HepG2 (cell line): Measurements from ENCODE around the gene MMP19. TPM values are rescaled to one million over a fixed set of nuclear protein-coding genes. Genes with fewer than 3 reads are reported as not detected.

Experiments used
- ATAC-seq: fragments of 200-7000 bp; cut with Tn5 transposase; 3 replicates; pipeline ENCODE4 v1.9.1; 2020; ENCODE audit warnings: mild to moderate bottlenecking, moderate library complexity
- BruUV-seq: library from RNA; stranded (reverse); fragments of 400-500 nt; replicated peaks from 2 replicates; lab custom pipeline; 2021; lab: Mats Ljungman, UMichigan
- CTCF ChIA-PET: fragments of 300-600 bp; formaldehyde crosslinking; extraction: SDS; loops from one replicate; lab custom pipeline; 2021; ENCODE audit warnings: low total read pairs, inconsistent platforms, low intra/inter-chr PET ratio; lab: Yijun Ruan, JAX
- POLR2A ChIA-PET: fragments of 350-600 bp; sonication (Branson Sonifier 250); formaldehyde crosslinking; loops from one replicate; lab custom pipeline; 2020; ENCODE audit warnings: antibody characterized with exemption, inconsistent platforms; lab: Yijun Ruan, JAX
- DNase-seq: peaks from one replicate; pipeline ENCODE4 v3.0.0-alpha.2; 2015; ENCODE audit warnings: low spot score
- FAIRE-seq: peaks from 3 replicates; lab custom pipeline; 2011; peaks lifted over from hg19 to GRCh38; lab: Jason Lieb, UNC
- H2AFZ ChIP-seq: one replicate; pipeline ENCODE4 v1.6.1; 2011; ENCODE audit warnings: low read length, inconsistent platforms
- H3K27ac ChIP-seq: fragments of 300-600 bp; 3 replicates; pipeline ENCODE4 v1.8.0; 2011; ENCODE audit warnings: mixed run types, mild to moderate bottlenecking, mixed read lengths, low read length, inconsistent platforms; ENCODE audit not compliant: insufficient read depth; ENCODE audit errors: extremely low read length
- H3K27me3 ChIP-seq, 2 experiments: fragments of 200-600 bp in 1 of 2; 2 replicates in 1 of 2; 3 replicates in 1 of 2; pipeline versions ENCODE4 v1.6.0 to v1.8.0; 2011; ENCODE audit warnings: low read length in 2 of 2, mild to moderate bottlenecking in 2 of 2, moderate library complexity in 2 of 2, inconsistent platforms in 1 of 2; ENCODE audit not compliant: insufficient read depth in 2 of 2, control insufficient read depth in 1 of 2
- H3K36me3 ChIP-seq, 2 experiments: fragments of 200-600 bp in 1 of 2; replicated peaks in 1 of 2; 2 replicates in 1 of 2; 3 replicates in 1 of 2; pipeline versions ENCODE4 v1.5.1 to v1.8.0; 2011; ENCODE audit warnings: low read length in 2 of 2, inconsistent platforms in 1 of 2; ENCODE audit not compliant: insufficient read depth in 2 of 2, control insufficient read depth in 1 of 2
- H3K4me1 ChIP-seq: 2 replicates; pipeline ENCODE4 v1.5.1; 2012; ENCODE audit warnings: low read length, inconsistent platforms; ENCODE audit not compliant: insufficient read depth
- H3K4me2 ChIP-seq: 2 replicates; pipeline ENCODE4 v1.6.0; 2011; ENCODE audit warnings: low read depth, low read length, inconsistent platforms
- H3K4me3 ChIP-seq, 3 experiments: fragments of 200-600 bp in 1 of 3; sonication (generic), shearing (Covaris generic) in 1 of 3; replicated peaks in 1 of 3; 2 replicates each; pipeline ENCODE4 v1.5.1; 2011 to 2016; ENCODE audit warnings: low read length in 3 of 3, inconsistent platforms in 2 of 3, low read depth in 2 of 3, mild to moderate bottlenecking in 2 of 3, control low read depth in 1 of 3, mixed read lengths in 1 of 3; ENCODE audit not compliant: insufficient read depth in 1 of 3
- H3K79me2 ChIP-seq: one replicate; pipeline ENCODE4 v1.6.1; 2011; ENCODE audit warnings: low read length, inconsistent platforms; ENCODE audit not compliant: insufficient read depth
- H3K9ac ChIP-seq: 2 replicates; pipeline ENCODE4 v1.6.0; 2011; ENCODE audit warnings: mild to moderate bottlenecking, low read depth, low read length, inconsistent platforms; ENCODE audit not compliant: insufficient read depth
- H3K9me3 ChIP-seq: 2 replicates; pipeline ENCODE4 v1.5.1; 2012; ENCODE audit warnings: mild to moderate bottlenecking, low read length
- H4K20me1 ChIP-seq: 2 replicates; pipeline ENCODE4 v1.6.0; 2011; ENCODE audit warnings: inconsistent platforms, mild to moderate bottlenecking, low read length, moderate library complexity; ENCODE audit not compliant: insufficient read depth
- WGBS: methylation state at CpG from one replicate; pipeline ENCODE4 v1.1.6; 2017; ENCODE audit warnings: low lambda C conversion rate; 5-methylcytosine and 5-hydroxymethylcytosine counted together
- in situ Hi-C: cut with HindIII; loops from 2 replicates; pipeline ENCODE4 v1.10.0; 2017; ENCODE audit warnings: low pct_unique_long_range_greater_than_20kb; ENCODE audit not compliant: extremely low pct_ligation_motif_present
- intact Hi-C: fragments of 100-400 bp; cut with micrococcal nuclease; formaldehyde crosslinking; loops from one replicate; pipeline ENCODE4 v1.10.0; 2022; ENCODE audit not compliant: unreplicated experiment
- polyA plus RNA-seq, 8 experiments: library from polyadenylated mRNA; depleted of rRNA in 3 of 8; stranded (reverse) in 7 of 8; unstranded in 1 of 8; fragments of >200 nt; fragmentation: Illumina TruSeq in 4 of 8; extraction: Trizol in 4 of 8; gene quantifications; 2 replicates each; pipeline versions ENCODE4 v1.2.1 to v1.2.3, GENCODE V29; 2011 to 2016; ENCODE audit warnings: low read depth in 4 of 8, missing spikeins in 1 of 8, mixed read lengths in 1 of 8; ENCODE audit not compliant: insufficient read depth in 1 of 8
- total RNA-seq, 5 experiments: library from RNA; depleted of rRNA; stranded (reverse); fragments of >200 nt; fragmentation: Illumina TruSeq; extraction: Trizol; gene quantifications; 2 replicates each; pipeline ENCODE4 v1.2.3, GENCODE V29; 2016; ENCODE audit warnings: low read depth in 1 of 5
- TF ChIP-seq, protein P1 (sequence below): sonication (generic); formaldehyde crosslinking; IDR thresholded peaks from 2 replicates; pipeline ENCODE4 v1.4.0; 2020; ENCODE audit warnings: missing genetic modification reagents, low read depth, mild to moderate bottlenecking, borderline replicate concordance

MMP19 gene
- total and polyA plus RNA-seq, 2 of the 13 experiments (the other 11 are each of a cell fraction or from before 2014, with no cell fraction given) = 0.07 to 0.08 TPM

GRCh38 chr12:55788546-55788945 lies 54.2 kb downstream of the MMP19 start:
- no peak overlapping the region for H2AFZ ChIP-seq
- TF ChIP-seq, protein P1, sequence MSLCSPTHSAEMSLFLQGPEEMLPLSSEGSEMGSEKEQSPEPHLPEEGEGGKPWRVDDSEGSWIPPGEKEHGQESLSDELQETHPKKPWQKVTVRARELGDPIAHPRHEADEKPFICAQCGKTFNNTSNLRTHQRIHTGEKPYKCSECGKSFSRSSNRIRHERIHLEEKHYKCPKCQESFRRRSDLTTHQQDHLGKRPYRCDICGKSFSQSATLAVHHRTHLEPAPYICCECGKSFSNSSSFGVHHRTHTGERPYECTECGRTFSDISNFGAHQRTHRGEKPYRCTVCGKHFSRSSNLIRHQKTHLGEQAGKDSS (CRISPR knock-in tag) = no peak
- H3K36me3 ChIP-seq = peaks cover 16 to 68% of the 10 kb centered on the region in 2 experiments
- DNase-seq (no peak), ATAC-seq (no peak), FAIRE-seq (no peak)
- WGBS = over 99% methylated on average over 7 of the region's 7 CpGs
- no peaks in the 10 kb centered on the region for H4K20me1 ChIP-seq
- H3K9ac ChIP-seq = no peak overlapping the region
- no peaks in the 10 kb centered on the region for H3K4me1 ChIP-seq
- H3K27me3 ChIP-seq = no peaks in the 10 kb centered on the region
- in situ Hi-C loops (no loop called here), intact Hi-C loops (no loop called here)
- H3K79me2 ChIP-seq = no peaks in the 10 kb centered on the region
- no peaks in the 10 kb centered on the region for H3K9me3 ChIP-seq
- no peak overlapping the region for H3K4me2 ChIP-seq
- POLR2A ChIA-PET = no interaction called here
- CTCF ChIA-PET = no interaction called here
- no peak overlapping the region for H3K4me3 ChIP-seq
- H3K27ac ChIP-seq = no peak overlapping the region
- no TSS peak for BruUV-seq

Other genes starting within 250 kb of the MMP19 start
- gene OR10P1, start 206.0 kb downstream of the MMP19 start, total RNA-seq (2016; rRNA removed; fragmentation: Illumina TruSeq; extraction: Trizol) = not detected in 2 replicates
- not detected in 2 replicates for gene OR10P1, start 206.0 kb downstream of the MMP19 start, polyA plus RNA-seq (2011; rRNA removed)
- 0.24 and 0.75 TPM in 2 replicates for gene ITGA7, start 135.0 kb downstream of the MMP19 start, total RNA-seq (2016; rRNA removed; fragmentation: Illumina TruSeq; extraction: Trizol)
- 0.65 and 1.8 TPM in 2 replicates for gene ITGA7, start 135.0 kb downstream of the MMP19 start, polyA plus RNA-seq (2011; rRNA removed)
- 95.3 and 99.7 TPM in 2 replicates for gene BLOC1S1, start 126.9 kb downstream of the MMP19 start, total RNA-seq (2016; rRNA removed; fragmentation: Illumina TruSeq; extraction: Trizol)
- 50.5 and 55.1 TPM in 2 replicates for gene BLOC1S1, start 126.9 kb downstream of the MMP19 start, polyA plus RNA-seq (2011; rRNA removed)
- 1.0 and 2.6 TPM in 2 replicates for gene RDH5, start 122.5 kb downstream of the MMP19 start, total RNA-seq (2016; rRNA removed; fragmentation: Illumina TruSeq; extraction: Trizol)
- 5.7 TPM in 2 replicates for gene RDH5, start 122.5 kb downstream of the MMP19 start, polyA plus RNA-seq (2011; rRNA removed)
- 134 and 277 TPM in 2 replicates for gene CD63, start 113.9 kb downstream of the MMP19 start, total RNA-seq (2016; rRNA removed; fragmentation: Illumina TruSeq; extraction: Trizol)
- gene CD63, start 113.9 kb downstream of the MMP19 start, polyA plus RNA-seq (2011; rRNA removed) = 211 and 234 TPM in 2 replicates
- 1.4 and 1.5 TPM in 2 replicates for gene GDF11, start 99.8 kb downstream of the MMP19 start, total RNA-seq (2016; rRNA removed; fragmentation: Illumina TruSeq; extraction: Trizol)
- gene GDF11, start 99.8 kb downstream of the MMP19 start, polyA plus RNA-seq (2011; rRNA removed) = 0.63 and 1.0 TPM in 2 replicates
- 95.4 and 137 TPM in 2 replicates for gene SARNP, start 25.2 kb downstream of the MMP19 start, total RNA-seq (2016; rRNA removed; fragmentation: Illumina TruSeq; extraction: Trizol)
- gene SARNP, start 25.2 kb downstream of the MMP19 start, polyA plus RNA-seq (2011; rRNA removed) = 46.4 and 59.0 TPM in 2 replicates
- gene ORMDL2, start 24.9 kb downstream of the MMP19 start, total RNA-seq (2016; rRNA removed; fragmentation: Illumina TruSeq; extraction: Trizol) = 14.8 and 28.6 TPM in 2 replicates
- gene ORMDL2, start 24.9 kb downstream of the MMP19 start, polyA plus RNA-seq (2011; rRNA removed) = 24.0 and 30.2 TPM in 2 replicates
- gene DNAJC14, start 13.3 kb downstream of the MMP19 start, total RNA-seq (2016; rRNA removed; fragmentation: Illumina TruSeq; extraction: Trizol) = 22.4 and 23.9 TPM in 2 replicates
- gene DNAJC14, start 13.3 kb downstream of the MMP19 start, polyA plus RNA-seq (2011; rRNA removed) = 4.3 and 6.4 TPM in 2 replicates
- gene PYM1, start 85.0 kb upstream of the MMP19 start, total RNA-seq (2016; rRNA removed; fragmentation: Illumina TruSeq; extraction: Trizol) = 51.8 and 57.9 TPM in 2 replicates
- 40.7 and 44.0 TPM in 2 replicates for gene PYM1, start 85.0 kb upstream of the MMP19 start, polyA plus RNA-seq (2011; rRNA removed)
- gene DGKA, start 88.2 kb upstream of the MMP19 start, total RNA-seq (2016; rRNA removed; fragmentation: Illumina TruSeq; extraction: Trizol) = 2.4 and 2.7 TPM in 2 replicates
- 5.4 and 7.6 TPM in 2 replicates for gene DGKA, start 88.2 kb upstream of the MMP19 start, polyA plus RNA-seq (2011; rRNA removed)
- 0.35 and 0.49 TPM in 2 replicates for gene PMEL, start 123.1 kb upstream of the MMP19 start, total RNA-seq (2016; rRNA removed; fragmentation: Illumina TruSeq; extraction: Trizol)
- 3.3 and 3.4 TPM in 2 replicates for gene PMEL, start 123.1 kb upstream of the MMP19 start, polyA plus RNA-seq (2011; rRNA removed)
- gene CDK2, start 123.9 kb upstream of the MMP19 start, total RNA-seq (2016; rRNA removed; fragmentation: Illumina TruSeq; extraction: Trizol) = 47.5 and 52.0 TPM in 2 replicates
- 42.0 and 52.6 TPM in 2 replicates for gene CDK2, start 123.9 kb upstream of the MMP19 start, polyA plus RNA-seq (2011; rRNA removed)
- gene RAB5B, start 131.1 kb upstream of the MMP19 start, total RNA-seq (2016; rRNA removed; fragmentation: Illumina TruSeq; extraction: Trizol) = 26.0 and 33.1 TPM in 2 replicates
- 68.3 and 70.4 TPM in 2 replicates for gene RAB5B, start 131.1 kb upstream of the MMP19 start, polyA plus RNA-seq (2011; rRNA removed)
- gene SUOX, start 154.3 kb upstream of the MMP19 start, total RNA-seq (2016; rRNA removed; fragmentation: Illumina TruSeq; extraction: Trizol) = 23.9 and 24.6 TPM in 2 replicates
- gene SUOX, start 154.3 kb upstream of the MMP19 start, polyA plus RNA-seq (2011; rRNA removed) = 25.9 and 28.9 TPM in 2 replicates
- gene IKZF4, start 178.1 kb upstream of the MMP19 start, total RNA-seq (2016; rRNA removed; fragmentation: Illumina TruSeq; extraction: Trizol) = 0.58 and 0.76 TPM in 2 replicates
- gene IKZF4, start 178.1 kb upstream of the MMP19 start, polyA plus RNA-seq (2011; rRNA removed) = 2.2 TPM in 2 replicates
- 421 and 486 TPM in 2 replicates for gene RPS26, start 199.0 kb upstream of the MMP19 start, total RNA-seq (2016; rRNA removed; fragmentation: Illumina TruSeq; extraction: Trizol)
- gene RPS26, start 199.0 kb upstream of the MMP19 start, polyA plus RNA-seq (2011; rRNA removed) = 137 and 150 TPM in 2 replicates
- 55.2 and 93.6 TPM in 2 replicates for gene ERBB3, start 237.2 kb upstream of the MMP19 start, total RNA-seq (2016; rRNA removed; fragmentation: Illumina TruSeq; extraction: Trizol)
- 358 and 371 TPM in 2 replicates for gene ERBB3, start 237.2 kb upstream of the MMP19 start, polyA plus RNA-seq (2011; rRNA removed)